ENCODE measurements around the gene CARNS1. TPM values are rescaled to one million over a fixed set of nuclear protein-coding genes. Genes with fewer than 3 reads are reported as not detected.

CARNS1 gene
- total and polyA plus RNA-seq, 9 of the 15 experiments (the other 6 are each of a cell fraction or from before 2014, with no cell fraction given): 0.01 to 0.18 (median 0.06) TPM; not detected in 3

- TF ChIP-seq TEAD1 (CRISPR knock-in tag; IDR thresholded peaks at IDR 0.05) (no peak), TFAM (CRISPR knock-in tag; conservative IDR thresholded peaks at IDR 0.05) (no peak), FOXA1 (IDR thresholded peaks at IDR 0.05; ENCODE audit: borderline replicate concordance) (no peak), ZNF830 (CRISPR knock-in tag; IDR thresholded peaks at IDR 0.05) (no peak), BCLAF1 (IDR thresholded peaks at IDR 0.05; ENCODE audit: borderline replicate concordance in 1 of 2, control insufficient read depth in 1 of 2, low read depth in 2 of 2, low read length in 1 of 2) (no peak), RBM25 (IDR thresholded peaks at IDR 0.05; ENCODE audit: low read depth, low read length, severe bottlenecking) (no peak)
Measured at GRCh38 chr11:67369801-67370284, 45.6 kb upstream of the CARNS1 start (continued).

All from K562 (cell line).